Heart left ventricle (tissue), 16 donors: Measurements from ENCODE around the gene SRGAP3. TPM values are rescaled to one million over a fixed set of nuclear protein-coding genes. Genes with fewer than 3 reads are reported as not detected.
A peak's percentile ranks its signal among the peaks of the same experiment; 100 is the strongest.

Experiments
- ATAC-seq, 4 donors: fragments of 200-7000 bp; cut with Tn5 transposase; one replicate each; pipeline ENCODE4 v1.9.1; 2020 to 2022; ENCODE audit warnings: moderate library complexity in 4 of 4, mild to moderate bottlenecking in 3 of 4, moderate number of reproducible peaks in 1 of 4
- DNase-seq, 5 donors: peaks; one replicate each; pipeline ENCODE4 v3.0.0-alpha.2; 2020
- H3K27ac ChIP-seq, 12 donors: fragments of 200-600 bp; sonication (generic) in 4 of 12; one replicate each; pipeline versions ENCODE4 v1.5.0 to v1.8.0; 2016 to 2022; ENCODE audit warnings: mild to moderate bottlenecking in 2 of 12
- H3K27me3 ChIP-seq, 9 donors: fragments of 200-600 bp; sonication (generic) in 2 of 9; one replicate each; pipeline versions ENCODE4 v1.5.1 to v1.8.0; 2016 to 2022; ENCODE audit warnings: mild to moderate bottlenecking in 3 of 9
- H3K36me3 ChIP-seq, 9 donors: fragments of 200-600 bp; sonication (generic) in 2 of 9; one replicate each; pipeline versions ENCODE4 v1.5.0 to v1.8.0; 2018 to 2022; ENCODE audit warnings: mild to moderate bottlenecking in 2 of 9
- H3K4me1 ChIP-seq, 12 donors: fragments of 200-600 bp; sonication (generic) in 4 of 12; one replicate each; pipeline versions ENCODE4 v1.5.0 to v1.8.0; 2016 to 2022; ENCODE audit warnings: mild to moderate bottlenecking in 3 of 12
- H3K4me3 ChIP-seq, 12 donors: fragments of 200-600 bp; sonication (generic) in 4 of 12; one replicate each; pipeline versions ENCODE4 v1.5.0 to v1.8.0; 2017 to 2022; ENCODE audit warnings: mild to moderate bottlenecking in 9 of 12, moderate library complexity in 4 of 12
- H3K9me3 ChIP-seq, 12 donors: fragments of 200-600 bp; sonication (generic) in 4 of 12; one replicate each; pipeline versions ENCODE4 v1.5.0 to v1.8.0; 2016 to 2022; ENCODE audit warnings: mild to moderate bottlenecking in 1 of 12
- CTCF ChIP-seq, 12 donors: fragments of 200-600 bp; sonication (generic) in 4 of 12; IDR thresholded peaks; one replicate each; pipeline versions ENCODE4 v1.5.0 to v1.8.0; 2018 to 2022; ENCODE audit warnings: antibody characterized with exemption in 12 of 12, mild to moderate bottlenecking in 5 of 12
- POLR2A ChIP-seq, 2 donors: fragments of 450-650 bp; IDR thresholded peaks; one replicate each; pipeline ENCODE4 v1.6.1; 2017; ENCODE audit warnings: antibody characterized with exemption in 2 of 2, mild to moderate bottlenecking in 2 of 2, moderate library complexity in 2 of 2
- WGBS, 4 donors: extraction: QIAGEN DNeasy Blood & Tissue Kit in 2 of 4; methylation state at CpG; one replicate each; pipeline versions ENCODE4 v1.1.5 to v1.1.7; 2013 to 2018; 5-methylcytosine and 5-hydroxymethylcytosine counted together
- intact Hi-C, 10 donors: fragments of 100-400 bp; cut with DNase I; formaldehyde crosslinking; loops; one replicate each; pipeline versions ENCODE4 v1.11.1 to v1.14.2; 2022
- polyA plus RNA-seq, 2 donors: library from polyadenylated mRNA; stranded (reverse); fragments of 200-250 nt; gene quantifications; one replicate each; pipeline ENCODE4 v1.2.3, GENCODE V29; 2013
- total RNA-seq, 9 donors: library from RNA; depleted of rRNA in 2 of 9; stranded (reverse); fragments of >200 nt in 2 of 9; fragmentation: NEBNext Ultra II Directional in 3 of 9; extraction: Animal tissue kit (Norgen Biotek cat#: 25700) in 3 of 9; gene quantifications; one replicate each; pipeline versions ENCODE4 v1.1.0 to v1.2.4, GENCODE V29; 2016 to 2023
- donor health status: ischemic (EF 13 %, LVEDD 7.1; RV severe dilation, severe dysfunction).
- donor health status: healthy with polysubstance abuse.
- donor health status: DM: no; HTN: yes; CAD: no.
- donor health status: DM: no; HTN: no; CAD: no.
- donor health status: ischemic (EF 25% LVEDD 6.9; RV normal size, moderate dysfunction).
- donor health status: ischemic (EF 25% LVEDD 5.7; RV mildly dilated, moderate dysfunction).
- donor health status: healthy.
- donor health status: DM: yes; HTN: yes; CAD: no.
- donor health status: ischemic (EF 35%, LVEDD 5.7; RV mildly dilated, moderate dysfunction).
- donor health status: nonischemic (EF 11% LVEDD 7.7; RV severe dilation, severe dysfunction).
- donor health status: DM: yes; HTN: yes; CAD: no.
- donor health status: PGD.
- donor health status: ischemic (EF 29% LVEDD 5.4; RV normal size, mild dysfunction).
- donor health status: nonischemic (EF 23%, LVEDD 6.1; RV moderate dilation, normal function).

The SRGAP3 gene
- total and polyA plus RNA-seq, 11 donors, result 1.4 to 16.8 (median 9.0) TPM

GRCh38 chr3:9241956-9242355 is 7.5 kb downstream of the SRGAP3 start:
- peaks cover 0 to 8% (median 0%) of the 10 kb centered on the region in 12 donors for H3K4me1 ChIP-seq
- intact Hi-C loops, result loop anchor here in 1 of 10 donors (10.0 kb wide), 1 partner anchor 167 kb away; no protein-coding TSS in a partner anchor
- DNase-seq, result no peak
- no peaks in the 10 kb centered on the region for H3K9me3 ChIP-seq
- WGBS, 4 donors, result 84 to 92% (median 88%) methylated on average over 4 of the region's 4 CpGs
- no peak overlapping the region for H3K4me3 ChIP-seq
- no peaks in the 10 kb centered on the region for H3K27me3 ChIP-seq
- H3K36me3 ChIP-seq, result no peaks in the 10 kb centered on the region
- TF ChIP-seq CTCF (IDR thresholded peaks at IDR 0.05) (no peak), POLR2A (IDR thresholded peaks at IDR 0.05) (no peak)
- ATAC-seq, result no peak
- no peak overlapping the region for H3K27ac ChIP-seq

GRCh38 chr3:9239680-9240079 is 9.8 kb downstream of the SRGAP3 start:
- H3K36me3 ChIP-seq, result no peaks in the 10 kb centered on the region
- ATAC-seq (no peak), DNase-seq (no peak)
- TF ChIP-seq POLR2A (IDR thresholded peaks at IDR 0.05), result no peak
- no peak for TF ChIP-seq CTCF (IDR thresholded peaks at IDR 0.05)
- H3K4me3 ChIP-seq, result no peak overlapping the region
- intact Hi-C loops, result loop anchor here in 1 of 10 donors (10.0 kb wide), 1 partner anchor 165 kb away; no protein-coding TSS in a partner anchor
- peaks cover 0 to 3% (median 0%) of the 10 kb centered on the region in 12 donors for H3K4me1 ChIP-seq
- no peaks in the 10 kb centered on the region for H3K9me3 ChIP-seq
- 80 to 88% (median 83%) methylated on average over 1 of the region's 1 CpG for WGBS, 4 donors
- H3K27me3 ChIP-seq, result no peaks in the 10 kb centered on the region
- H3K27ac ChIP-seq, result no peak overlapping the region

GRCh38 chr3:9238721-9239295 is 10.6 kb downstream of the SRGAP3 start:
- no peak overlapping the region for H3K4me3 ChIP-seq
- ATAC-seq, result peak in 3 of 4 donors; percentile 16 to 41 (median 37)
- no peak for TF ChIP-seq CTCF (IDR thresholded peaks at IDR 0.05)
- TF ChIP-seq POLR2A (IDR thresholded peaks at IDR 0.05), result no peak
- intact Hi-C loops, result no loop called here
- H3K27me3 ChIP-seq, result no peaks in the 10 kb centered on the region
- no peaks in the 10 kb centered on the region for H3K36me3 ChIP-seq
- no peak for DNase-seq
- peaks cover 0 to 6% (median 0%) of the 10 kb centered on the region in 12 donors for H3K4me1 ChIP-seq
- H3K9me3 ChIP-seq, result no peaks in the 10 kb centered on the region
- WGBS, 4 donors, result 79 to 92% (median 86%) methylated on average over 4 of the region's 4 CpGs
- H3K27ac ChIP-seq, result no peak overlapping the region

- no peaks in the 10 kb centered on the region for H3K36me3 ChIP-seq
- 78 to 82% (median 79%) methylated on average over 5 of the region's 5 CpGs for WGBS, 4 donors
- no peak overlapping the region for H3K4me3 ChIP-seq
- no peak overlapping the region for H3K27ac ChIP-seq
- H3K9me3 ChIP-seq, result no peaks in the 10 kb centered on the region
- H3K4me1 ChIP-seq, result peaks cover 0 to 6% (median 0%) of the 10 kb centered on the region in 12 donors
- DNase-seq (no peak), ATAC-seq (no peak)
- intact Hi-C loops, result no loop called here
- TF ChIP-seq POLR2A (IDR thresholded peaks at IDR 0.05) (no peak), CTCF (IDR thresholded peaks at IDR 0.05) (no peak)
- H3K27me3 ChIP-seq, result no peaks in the 10 kb centered on the region
Measured at GRCh38 chr3:9238276-9238675, 11.2 kb downstream of the SRGAP3 start.
